Hair follicle dermal papilla cell (primary cell): Measurements from ENCODE around the gene PSMB7. TPM values are rescaled to one million over a fixed set of nuclear protein-coding genes. Genes with fewer than 3 reads are reported as not detected.

Experiments
- total RNA-seq: library from RNA; depleted of rRNA; stranded (reverse); fragments of >200 nt; gene quantifications from 2 replicates; pipeline ENCODE4 v1.2.3, GENCODE V29; 2012

The PSMB7 gene
- total RNA-seq = 106 and 116 TPM in 2 replicates

GRCh38 chr9:124415102-124415851 lies at the start of gene PSMB7:
Gene PSMB7, minus strand, starts transcription at chr9:124415442. Its CDS starts 17 bp downstream, at chr9:124415425.

DNA sequence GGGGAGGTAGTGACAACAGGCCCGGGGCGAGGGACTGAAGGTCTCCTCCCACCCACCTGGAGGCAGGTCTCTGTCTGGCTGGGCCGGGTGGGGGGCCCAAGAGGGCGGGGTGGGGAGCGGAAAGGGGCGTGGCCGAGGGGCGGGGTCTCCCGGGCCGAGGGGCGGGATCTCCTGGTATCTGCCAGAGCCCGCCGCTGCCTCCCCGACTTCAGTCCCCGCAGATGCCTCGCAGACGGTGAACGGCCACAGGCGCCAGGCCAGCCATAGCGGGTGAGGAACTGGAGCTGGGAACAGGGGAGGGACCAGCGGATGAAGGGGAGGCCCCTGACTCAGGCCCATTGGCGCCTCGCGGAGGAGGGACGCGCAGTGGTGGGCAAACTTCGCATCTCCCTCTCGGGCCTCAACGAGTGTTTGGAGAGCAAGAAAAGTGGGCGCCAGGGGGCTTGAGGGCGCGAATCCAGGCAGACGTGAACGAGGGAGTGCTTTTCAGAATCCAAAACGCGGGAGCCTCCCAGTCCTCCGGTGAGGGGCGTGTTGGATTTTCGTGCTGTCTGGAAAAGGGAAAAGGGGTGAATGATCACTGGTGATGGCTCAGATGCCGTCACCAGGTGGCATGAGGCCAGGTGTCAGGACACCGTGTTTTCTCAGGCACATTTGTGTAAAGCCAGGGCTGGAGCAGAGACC lies 35.1 kb upstream of the PSMB7 start, which contains the start of gene ADGRD2:
Gene ADGRD2 (plus strand): TSS at position 211 of the 684 bp plus-strand sequence. CDS start 1,216 bp downstream, outside the sequence.

Other genes starting within 250 kb of the PSMB7 start
- 59.9 and 65.4 TPM in 2 replicates for gene NEK6, start 157.5 kb downstream of the PSMB7 start, total RNA-seq
- not detected in 2 replicates for gene ADGRD2, start 35.0 kb upstream of the PSMB7 start, total RNA-seq
- gene NR5A1, start 92.0 kb upstream of the PSMB7 start, total RNA-seq = not detected in 2 replicates